Stimulated activated CD8-positive, alpha-beta memory T cell treated with anti-CD3 and anti-CD28 coated beads, Interleukin-7, amount 100 ng/mL, for 4 hours (primary cell): ENCODE results near the gene PER2.

ENCODE experiments used
- DNase-seq, 2 donors: peaks; one replicate each; pipeline ENCODE4 v3.0.0-alpha.2; 2020; ENCODE audit warnings: low read depth in 2 of 2

The PER2 gene

GRCh38 chr2:238308177-238308576, 19.8 kb upstream of the PER2 start:
- DNase-seq: no peak

- no peak for DNase-seq
Observed at GRCh38 chr2:238306672-238306998, 18.2 kb upstream of the PER2 start.

- DNase-seq: no peak
Observed at GRCh38 chr2:238305965-238306671, 17.7 kb upstream of the PER2 start.

GRCh38 chr2:238305092-238305862, 16.9 kb upstream of the PER2 start:
- no peak for DNase-seq

- no peak for DNase-seq
Observed at GRCh38 chr2:238304116-238304515, 15.7 kb upstream of the PER2 start.

- no peak for DNase-seq
Observed at GRCh38 chr2:238302751-238303150, 14.3 kb upstream of the PER2 start.

- DNase-seq: no peak
Observed at GRCh38 chr2:238302087-238302486, 13.7 kb upstream of the PER2 start.

GRCh38 chr2:238299803-238300202, 11.4 kb upstream of the PER2 start:
- DNase-seq: no peak

GRCh38 chr2:238296638-238297457, 8.4 kb upstream of the PER2 start:
- DNase-seq: no peak

- DNase-seq: no peak
Observed at GRCh38 chr2:238295144-238296112, 7.0 kb upstream of the PER2 start.

- DNase-seq: no peak
Observed at GRCh38 chr2:238294393-238295143, 6.2 kb upstream of the PER2 start.

- DNase-seq: no peak
Observed at GRCh38 chr2:238294046-238294392, 5.6 kb upstream of the PER2 start.

GRCh38 chr2:238291550-238292281, 3.3 kb upstream of the PER2 start:
- no peak for DNase-seq

GRCh38 chr2:238290715-238291549, 2.5 kb upstream of the PER2 start:
- no peak for DNase-seq

GRCh38 chr2:238290091-238290509, 1.7 kb upstream of the PER2 start:
- DNase-seq: peak; percentile 24 to 47

- no peak for DNase-seq
Observed at GRCh38 chr2:238289574-238289973, 1.2 kb upstream of the PER2 start.

- DNase-seq: peak; percentile 94 to 96
Observed at GRCh38 chr2:238288650-238289573, 502 bp upstream of the PER2 start.
